Ascending aorta (tissue), 2 donors: Measurements from ENCODE around the gene TUBGCP2. TPM values are rescaled to one million over a fixed set of nuclear protein-coding genes. Genes with fewer than 3 reads are reported as not detected.

Source experiments
- DNase-seq, 2 donors: peaks; one replicate each; pipeline ENCODE4 v3.0.0-alpha.2; 2019; ENCODE audit warnings: low spot score in 2 of 2
- H3K27ac ChIP-seq, 2 donors: fragments of 200-600 bp; sonication (generic); one replicate each; pipeline ENCODE4 v1.5.1; 2016 to 2017; ENCODE audit warnings: mild to moderate bottlenecking in 1 of 2
- H3K27me3 ChIP-seq: fragments of 200-600 bp; sonication (generic); one replicate; pipeline ENCODE4 v1.5.1; 2017
- H3K36me3 ChIP-seq, 2 donors: fragments of 200-600 bp; sonication (generic); one replicate each; pipeline ENCODE4 v1.5.1; 2016
- H3K4me1 ChIP-seq, 2 donors: fragments of 200-600 bp; sonication (generic); one replicate each; pipeline ENCODE4 v1.5.1; 2016 to 2017; ENCODE audit warnings: mild to moderate bottlenecking in 1 of 2
- H3K4me3 ChIP-seq, 2 donors: fragments of 200-600 bp; sonication (generic); one replicate each; pipeline ENCODE4 v1.5.1; 2016 to 2017; ENCODE audit warnings: mild to moderate bottlenecking in 1 of 2
- H3K9me3 ChIP-seq, 2 donors: fragments of 200-600 bp; sonication (generic); one replicate each; pipeline ENCODE4 v1.5.1; 2016
- intact Hi-C: fragments of 100-400 bp; cut with DNase I; formaldehyde crosslinking; loops from one replicate; pipeline ENCODE4 v1.15.1; 2023
- total RNA-seq: library from RNA; depleted of rRNA; stranded (reverse); fragments of >200 nt; gene quantifications from one replicate; pipeline ENCODE4 v1.1.0, GENCODE V29; 2016
- TF ChIP-seq, protein P1 (sequence below), 3 experiments: fragments of 200-600 bp in 2 of 3; fragments of 450-650 bp in 1 of 3; sonication (generic) in 2 of 3; IDR thresholded peaks; one replicate each; pipeline ENCODE4 v1.5.1; 2016 to 2019; ENCODE audit warnings: antibody characterized with exemption in 3 of 3, mild to moderate bottlenecking in 1 of 3, moderate library complexity in 1 of 3

The TUBGCP2 gene
- total RNA-seq, 1 donor from 2014 or later, result 72.4 TPM

DNA sequence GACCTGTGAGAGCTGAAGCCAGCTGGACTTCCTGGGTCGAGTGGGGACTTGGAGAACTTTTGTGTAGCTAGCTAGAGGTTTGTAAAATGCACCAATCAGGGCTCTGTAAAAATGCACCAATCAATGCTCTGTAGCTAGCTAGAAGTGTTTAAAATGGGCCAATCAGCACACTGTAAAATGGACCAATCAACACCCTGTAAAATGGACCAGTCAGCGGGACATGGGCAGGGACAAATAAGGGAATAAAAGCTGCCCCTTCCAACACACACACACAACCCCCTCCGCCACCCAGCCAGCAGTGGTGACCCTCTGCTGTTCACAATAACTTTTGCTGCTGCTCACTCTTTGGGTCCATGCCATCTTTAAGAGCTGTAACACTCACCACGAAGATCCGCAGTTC, 7.2 kb upstream of the TUBGCP2 start:
- Histone ChIP-seq H3K4me1 (peaks cover 0 to 4% of the 10 kb centered on the region in 2 donors), H3K27me3 (no peaks in the 10 kb centered on the region), H3K9me3 (no peaks in the 10 kb centered on the region), H3K36me3 (peaks cover 14 to 15% of the 10 kb centered on the region in 2 donors), H3K4me3 (no peak overlapping the region), H3K27ac (no peak overlapping the region)
- intact Hi-C loops, result no loop called here
- DNase-seq, result no peak
- TF ChIP-seq, protein P1, sequence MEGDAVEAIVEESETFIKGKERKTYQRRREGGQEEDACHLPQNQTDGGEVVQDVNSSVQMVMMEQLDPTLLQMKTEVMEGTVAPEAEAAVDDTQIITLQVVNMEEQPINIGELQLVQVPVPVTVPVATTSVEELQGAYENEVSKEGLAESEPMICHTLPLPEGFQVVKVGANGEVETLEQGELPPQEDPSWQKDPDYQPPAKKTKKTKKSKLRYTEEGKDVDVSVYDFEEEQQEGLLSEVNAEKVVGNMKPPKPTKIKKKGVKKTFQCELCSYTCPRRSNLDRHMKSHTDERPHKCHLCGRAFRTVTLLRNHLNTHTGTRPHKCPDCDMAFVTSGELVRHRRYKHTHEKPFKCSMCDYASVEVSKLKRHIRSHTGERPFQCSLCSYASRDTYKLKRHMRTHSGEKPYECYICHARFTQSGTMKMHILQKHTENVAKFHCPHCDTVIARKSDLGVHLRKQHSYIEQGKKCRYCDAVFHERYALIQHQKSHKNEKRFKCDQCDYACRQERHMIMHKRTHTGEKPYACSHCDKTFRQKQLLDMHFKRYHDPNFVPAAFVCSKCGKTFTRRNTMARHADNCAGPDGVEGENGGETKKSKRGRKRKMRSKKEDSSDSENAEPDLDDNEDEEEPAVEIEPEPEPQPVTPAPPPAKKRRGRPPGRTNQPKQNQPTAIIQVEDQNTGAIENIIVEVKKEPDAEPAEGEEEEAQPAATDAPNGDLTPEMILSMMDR (IDR thresholded peaks at IDR 0.05), result no peak

DNA sequence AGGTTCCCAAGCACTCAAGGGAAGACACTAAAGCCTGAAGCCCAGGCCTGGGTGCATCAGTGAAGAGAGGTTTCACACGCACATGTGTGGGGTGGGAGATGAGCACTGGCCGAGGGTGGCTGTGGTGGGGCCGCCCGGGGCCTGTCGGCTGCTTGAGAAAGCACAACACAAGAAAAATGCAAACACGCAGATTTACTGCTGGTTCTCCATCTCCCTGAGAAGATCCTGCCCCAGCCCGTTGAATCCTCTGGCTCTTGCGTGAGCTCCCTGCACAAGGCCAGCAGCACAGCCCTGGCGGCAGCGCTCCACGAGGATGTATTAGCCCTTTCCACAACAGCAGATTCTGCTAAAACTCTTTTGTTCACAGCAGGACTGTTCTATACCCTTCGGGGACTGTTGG, 6.2 kb upstream of the TUBGCP2 start:
- no peaks in the 10 kb centered on the region for H3K27me3 ChIP-seq
- H3K4me1 ChIP-seq, result peaks cover 0 to 4% of the 10 kb centered on the region in 2 donors
- H3K9me3 ChIP-seq, result no peaks in the 10 kb centered on the region
- intact Hi-C loops, result no loop called here
- no peak overlapping the region for H3K27ac ChIP-seq
- TF ChIP-seq, protein P1 (IDR thresholded peaks at IDR 0.05), result no peak
- H3K36me3 ChIP-seq, result peaks cover 19 to 21% of the 10 kb centered on the region in 2 donors
- DNase-seq, result no peak
- no peak overlapping the region for H3K4me3 ChIP-seq

DNA sequence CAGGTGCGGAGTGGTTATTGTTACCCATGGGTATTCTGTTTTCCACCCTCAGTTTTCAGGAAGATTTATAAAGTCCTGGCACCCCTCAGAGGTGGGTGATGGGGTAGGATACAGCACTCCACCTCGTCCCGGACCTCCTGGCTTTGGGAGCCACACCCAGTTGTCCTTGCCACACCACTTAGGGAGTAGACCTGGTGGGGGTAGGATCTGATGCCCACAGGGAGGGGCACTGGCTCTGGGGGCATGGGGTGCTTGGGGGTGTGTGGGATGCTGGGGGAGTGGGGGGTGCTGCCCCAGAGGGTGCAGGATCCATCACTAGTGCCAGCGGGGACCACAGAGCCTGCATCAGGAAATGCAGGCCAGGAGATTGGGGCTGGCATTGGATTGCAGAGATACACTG, 4.5 kb upstream of the TUBGCP2 start:
- Histone ChIP-seq H3K4me1 (peaks cover 0 to 3% of the 10 kb centered on the region in 2 donors), H3K9me3 (no peaks in the 10 kb centered on the region), H3K4me3 (no peak overlapping the region), H3K36me3 (peaks cover 19 to 22% of the 10 kb centered on the region in 2 donors), H3K27ac (no peak overlapping the region), H3K27me3 (no peaks in the 10 kb centered on the region)
- DNase-seq, result no peak
- TF ChIP-seq, protein P1 (IDR thresholded peaks at IDR 0.05), result no peak
- intact Hi-C loops, result no loop called here

DNA sequence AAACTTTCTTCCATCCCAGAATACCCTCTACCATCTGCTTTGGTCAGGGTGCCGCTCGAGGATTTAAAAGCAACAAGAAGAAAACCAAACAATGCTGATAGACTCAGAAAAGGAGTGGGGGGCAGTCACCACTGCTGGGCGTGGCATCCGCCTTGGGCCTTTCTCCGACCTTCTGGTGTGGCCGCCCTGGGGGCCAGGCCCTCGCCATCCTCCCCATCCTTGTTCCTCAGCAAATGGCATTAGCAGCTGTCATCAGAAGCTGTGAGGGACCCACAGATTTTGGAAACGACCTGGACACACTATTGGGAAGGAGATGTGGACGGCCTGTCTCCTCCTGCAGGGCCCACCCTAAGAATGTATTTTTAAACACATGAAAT, 4.1 kb upstream of the TUBGCP2 start:
- Histone ChIP-seq H3K27ac (no peak overlapping the region), H3K4me1 (peaks cover 0 to 5% of the 10 kb centered on the region in 2 donors), H3K27me3 (no peaks in the 10 kb centered on the region), H3K36me3 (peaks cover 19 to 22% of the 10 kb centered on the region in 2 donors), H3K9me3 (no peaks in the 10 kb centered on the region), H3K4me3 (no peak overlapping the region)
- TF ChIP-seq, protein P1 (IDR thresholded peaks at IDR 0.05), result no peak
- no peak for DNase-seq
- intact Hi-C loops, result no loop called here

DNA sequence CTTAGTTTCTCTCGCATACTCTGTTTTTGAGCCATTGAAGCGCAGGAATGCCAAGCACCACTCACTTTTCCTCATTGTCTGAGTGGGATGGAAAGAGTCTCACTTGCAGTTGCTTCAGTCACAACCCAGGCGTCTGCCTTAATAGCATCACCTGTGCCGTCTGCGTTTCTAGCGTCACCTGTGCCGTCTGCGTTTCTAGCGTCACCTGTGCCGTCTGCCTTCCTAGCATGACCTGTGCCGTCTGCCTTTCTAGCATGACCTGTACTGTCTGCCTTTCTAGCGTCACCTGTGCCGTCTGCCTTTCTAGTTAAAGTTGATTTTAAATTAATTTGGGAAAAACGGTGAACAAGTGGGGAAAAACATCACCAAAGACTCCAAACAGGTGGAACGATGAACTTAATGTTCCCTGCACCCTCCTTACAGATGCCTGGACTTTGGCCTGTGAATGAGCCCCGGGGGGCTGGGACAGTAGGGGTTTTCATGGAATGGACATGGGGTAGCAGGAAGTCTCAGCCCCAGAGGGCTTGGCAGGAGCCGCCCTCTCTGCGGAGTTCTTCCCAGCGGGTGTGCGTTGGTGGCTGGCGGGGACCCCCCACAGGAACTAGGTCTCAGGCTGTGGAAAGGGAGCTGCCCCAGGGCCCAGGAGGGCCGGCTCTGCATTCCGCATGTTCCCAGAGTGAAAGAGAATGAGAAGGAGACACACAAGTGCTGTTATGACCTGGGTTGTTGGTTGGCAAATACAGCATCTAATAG, 3.5 kb upstream of the TUBGCP2 start:
- TF ChIP-seq, protein P1 (IDR thresholded peaks at IDR 0.05), result no peak
- intact Hi-C loops, result no loop called here
- Histone ChIP-seq H3K9me3 (no peaks in the 10 kb centered on the region), H3K36me3 (peaks cover 19 to 22% of the 10 kb centered on the region in 2 donors), H3K27ac (no peak overlapping the region), H3K4me3 (no peak overlapping the region), H3K4me1 (peaks cover 2 to 10% of the 10 kb centered on the region in 2 donors), H3K27me3 (no peaks in the 10 kb centered on the region)
- no peak for DNase-seq
